Measurements from ENCODE around the gene NEURL1B.

DNA sequence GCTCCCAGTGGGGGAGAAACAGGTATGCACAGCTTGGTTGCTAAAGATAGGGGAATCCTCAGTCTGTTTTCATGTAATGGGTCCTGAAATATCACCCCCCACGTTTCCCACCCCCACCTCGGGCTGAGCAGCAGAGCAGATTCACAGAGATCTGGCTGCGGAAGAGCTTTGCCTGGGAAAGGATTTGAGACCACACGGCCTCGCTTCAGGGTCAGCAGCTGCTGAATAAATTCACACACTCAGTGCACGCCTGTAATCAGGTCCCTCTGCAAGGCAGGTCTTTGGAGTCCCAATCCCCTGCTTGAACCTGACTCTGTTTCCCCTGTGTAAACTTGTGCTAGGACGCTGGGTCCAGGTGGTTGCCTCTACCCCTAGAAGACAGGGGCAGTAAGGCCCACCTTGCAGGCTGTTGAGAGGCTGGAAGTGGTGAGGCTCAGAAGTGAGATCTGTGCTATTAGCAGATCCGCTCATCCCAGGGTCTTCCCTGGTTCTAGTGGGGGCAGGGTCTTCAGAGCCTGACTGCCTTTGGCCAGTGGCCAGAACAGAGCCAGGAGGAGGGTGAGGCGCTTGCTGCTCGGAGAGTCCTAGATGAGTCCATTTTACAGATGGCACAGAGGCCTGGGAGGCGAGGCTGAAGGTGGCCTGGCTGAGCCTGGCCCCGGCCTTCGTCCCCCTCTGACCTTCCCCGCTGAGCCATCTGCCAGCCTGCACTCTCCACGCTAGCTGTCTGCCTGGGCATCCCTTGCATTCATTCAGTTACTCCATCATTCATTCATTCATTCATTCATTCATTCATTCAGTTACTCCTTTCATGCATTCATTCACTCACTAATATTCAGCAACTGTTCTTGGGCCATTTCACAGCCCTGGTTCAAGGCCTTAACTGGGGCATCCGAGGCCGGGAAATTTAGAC, 16.7 kb upstream of the NEURL1B start:
- TF ChIP-seq, protein P1, sequence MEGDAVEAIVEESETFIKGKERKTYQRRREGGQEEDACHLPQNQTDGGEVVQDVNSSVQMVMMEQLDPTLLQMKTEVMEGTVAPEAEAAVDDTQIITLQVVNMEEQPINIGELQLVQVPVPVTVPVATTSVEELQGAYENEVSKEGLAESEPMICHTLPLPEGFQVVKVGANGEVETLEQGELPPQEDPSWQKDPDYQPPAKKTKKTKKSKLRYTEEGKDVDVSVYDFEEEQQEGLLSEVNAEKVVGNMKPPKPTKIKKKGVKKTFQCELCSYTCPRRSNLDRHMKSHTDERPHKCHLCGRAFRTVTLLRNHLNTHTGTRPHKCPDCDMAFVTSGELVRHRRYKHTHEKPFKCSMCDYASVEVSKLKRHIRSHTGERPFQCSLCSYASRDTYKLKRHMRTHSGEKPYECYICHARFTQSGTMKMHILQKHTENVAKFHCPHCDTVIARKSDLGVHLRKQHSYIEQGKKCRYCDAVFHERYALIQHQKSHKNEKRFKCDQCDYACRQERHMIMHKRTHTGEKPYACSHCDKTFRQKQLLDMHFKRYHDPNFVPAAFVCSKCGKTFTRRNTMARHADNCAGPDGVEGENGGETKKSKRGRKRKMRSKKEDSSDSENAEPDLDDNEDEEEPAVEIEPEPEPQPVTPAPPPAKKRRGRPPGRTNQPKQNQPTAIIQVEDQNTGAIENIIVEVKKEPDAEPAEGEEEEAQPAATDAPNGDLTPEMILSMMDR (IDR thresholded peaks at IDR 0.05; ENCODE audit: poor library complexity, severe bottlenecking): no peak
- TF ChIP-seq MXI1 (conservative IDR thresholded peaks at IDR 0.05; ENCODE audit: poor library complexity, severe bottlenecking): no peak
